HG03469 (cell line): ENCODE measurements around the gene LTA.

ENCODE experiments used
- ATAC-seq: cut with Tn5 transposase; IDR thresholded peaks from one replicate; pipeline ENCODE4 v1.9.1; 2021; ENCODE audit warnings: mild to moderate bottlenecking, moderate library complexity, moderate number of reproducible peaks; ENCODE audit not compliant: unreplicated experiment

LTA gene, protein sequence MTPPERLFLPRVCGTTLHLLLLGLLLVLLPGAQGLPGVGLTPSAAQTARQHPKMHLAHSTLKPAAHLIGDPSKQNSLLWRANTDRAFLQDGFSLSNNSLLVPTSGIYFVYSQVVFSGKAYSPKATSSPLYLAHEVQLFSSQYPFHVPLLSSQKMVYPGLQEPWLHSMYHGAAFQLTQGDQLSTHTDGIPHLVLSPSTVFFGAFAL

GRCh38 chr6:31572041-31572911 is at the start of gene LTA:
Gene LTA (plus strand): TSS chr6:31572289. CDS start chr6:31572743, 454 bp downstream.
- no peak for ATAC-seq

DNA sequence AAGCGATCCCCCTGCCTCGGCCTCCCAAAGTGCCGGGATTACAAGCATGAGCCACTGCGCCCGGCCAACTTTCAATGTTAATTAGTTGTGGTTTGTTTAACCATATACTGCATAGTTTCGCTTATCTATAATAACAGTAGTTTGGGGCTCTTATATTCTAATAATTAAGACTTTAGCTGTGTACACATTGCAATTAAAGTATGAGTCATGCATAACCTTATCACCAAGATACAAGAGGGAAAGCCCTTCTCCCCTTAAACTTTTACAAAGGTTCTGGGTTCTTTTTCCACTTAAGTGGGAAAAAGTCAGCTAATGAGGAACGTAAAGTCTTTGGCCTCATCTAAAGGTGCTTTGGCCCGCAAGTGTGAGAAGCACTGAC is 46.5 kb upstream of the LTA start:
- no peak for ATAC-seq

- ATAC-seq = no peak
Measured at GRCh38 chr6:31525932-31526591, 46.0 kb upstream of the LTA start.

DNA sequence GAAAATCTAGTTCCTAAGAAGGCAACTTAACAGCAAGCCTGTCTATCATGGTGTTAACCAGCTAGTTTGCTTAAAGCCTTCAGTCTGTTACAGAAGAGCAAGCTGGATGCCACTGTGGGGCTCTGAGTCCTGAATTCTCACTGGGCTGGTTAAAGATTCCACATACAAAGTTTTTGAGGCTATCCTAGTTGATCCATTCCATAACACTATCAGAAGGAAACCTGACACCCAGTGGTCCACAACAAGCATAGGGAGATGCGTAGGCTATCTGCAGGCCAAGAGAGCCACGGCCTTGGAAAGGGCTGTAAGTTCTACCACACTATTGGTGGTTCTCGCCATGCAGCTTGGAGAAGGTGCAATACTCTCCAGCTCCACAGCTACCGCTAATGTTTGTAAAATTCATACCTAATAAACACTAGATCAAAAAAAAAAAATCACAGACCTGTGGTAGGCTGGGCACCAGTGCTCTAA is 43.7 kb upstream of the LTA start:
- no peak for ATAC-seq

DNA sequence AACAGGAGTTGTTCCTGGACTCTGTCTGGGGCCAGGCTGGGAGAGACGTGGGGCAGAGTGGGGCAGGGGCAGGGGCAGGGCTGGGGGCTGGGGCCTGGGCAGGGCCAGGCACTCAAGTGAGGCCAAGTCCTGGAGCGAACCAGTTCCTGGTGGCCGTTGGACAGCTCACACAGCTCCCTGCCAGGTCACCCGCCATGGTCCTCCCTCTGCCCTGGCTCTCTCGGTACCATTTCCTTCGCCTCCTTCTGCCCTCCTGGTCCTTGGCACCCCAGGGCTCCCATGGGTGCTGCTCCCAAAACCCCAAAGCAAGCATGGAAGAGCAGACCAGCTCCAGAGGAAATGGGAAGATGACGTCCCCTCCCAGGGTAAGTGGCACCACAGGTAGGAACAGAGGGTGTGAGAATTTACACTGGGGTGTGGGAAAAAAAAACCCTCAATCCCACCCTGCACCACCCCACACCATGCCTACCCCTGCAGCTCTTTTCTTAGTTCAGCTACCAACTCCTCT is 43.2 kb upstream of the LTA start, which contains the start of gene MCCD1:
Gene MCCD1 (plus strand): TSS at position 142 of the 508 bp plus-strand sequence. CDS start 53 bp downstream, at position 195.
- no peak for ATAC-seq

GRCh38 chr6:31529329-31530150 is 42.5 kb upstream of the LTA start:
- no peak for ATAC-seq

GRCh38 chr6:31530659-31531058 is 41.4 kb upstream of the LTA start:
- no peak for ATAC-seq

- no peak for ATAC-seq
Measured at GRCh38 chr6:31531162-31531561, 40.9 kb upstream of the LTA start.

- no peak for ATAC-seq
Measured at GRCh38 chr6:31531771-31532643, 40.1 kb upstream of the LTA start.

GRCh38 chr6:31532644-31533454 is 39.2 kb upstream of the LTA start:
- ATAC-seq = no peak

- no peak for ATAC-seq
Measured at GRCh38 chr6:31533455-31533841, 38.6 kb upstream of the LTA start.

- ATAC-seq = no peak
Measured at GRCh38 chr6:31534011-31534410, 38.1 kb upstream of the LTA start.

DNA sequence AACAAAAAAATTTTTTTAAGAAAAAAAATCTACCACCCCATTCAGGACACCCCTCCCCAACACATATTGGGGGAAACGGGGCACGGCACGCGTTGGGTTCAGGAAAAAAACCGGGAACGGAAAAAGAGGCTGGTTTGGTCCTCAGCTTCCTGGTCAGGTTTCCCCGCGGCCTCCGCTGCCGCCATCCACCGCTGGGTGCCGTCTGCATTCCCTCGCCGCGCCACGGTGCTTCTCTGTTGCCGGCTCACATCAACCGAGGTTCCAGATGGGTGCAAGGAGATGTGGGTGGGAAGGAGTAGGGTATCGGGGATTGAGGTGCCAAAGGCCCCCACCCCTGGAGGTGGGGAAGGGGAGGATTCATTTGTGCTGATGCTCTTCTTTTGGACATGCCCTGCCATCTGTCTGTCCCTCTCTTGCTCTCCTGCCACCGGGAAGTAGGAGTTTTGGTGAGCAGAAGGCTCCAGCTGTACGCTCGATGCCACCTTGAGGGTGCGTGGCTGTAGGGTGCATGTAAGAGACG is 37.5 kb upstream of the LTA start:
- no peak for ATAC-seq

DNA sequence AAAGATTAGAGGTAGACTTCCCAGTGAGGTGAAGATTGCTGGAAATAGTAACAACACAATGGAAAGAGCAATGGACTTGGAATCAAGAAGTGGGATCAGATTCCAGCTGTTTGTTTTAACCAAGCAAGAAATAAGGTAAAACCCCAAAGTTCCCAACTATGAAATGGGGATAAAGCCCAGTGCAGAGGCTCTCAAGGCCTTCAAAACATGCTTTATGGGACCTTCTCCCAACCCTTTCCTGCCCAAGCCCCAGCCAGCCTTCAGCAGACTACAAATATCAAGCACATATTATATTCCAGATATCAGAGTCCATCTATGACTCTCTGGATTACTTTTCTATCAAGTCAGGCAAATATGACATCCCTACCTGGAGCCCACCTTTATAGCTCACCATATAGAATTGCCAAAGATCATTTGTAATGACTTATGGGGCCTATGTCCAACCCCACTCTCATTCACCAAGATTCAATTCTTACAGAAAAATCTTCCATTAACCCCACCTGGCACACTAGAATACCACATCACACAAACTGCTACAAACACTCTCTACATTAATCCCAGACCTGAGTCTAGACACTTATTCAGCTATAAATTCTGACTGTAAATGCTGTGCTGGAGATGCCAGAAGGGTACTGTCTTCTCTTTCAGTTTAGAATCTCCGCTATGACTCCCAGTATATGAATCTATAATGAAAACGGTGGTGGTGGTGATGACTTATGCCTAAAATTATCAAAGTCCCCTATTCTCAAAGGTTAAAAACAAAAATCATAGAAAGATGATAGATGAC is 36.4 kb upstream of the LTA start:
- no peak for ATAC-seq

GRCh38 chr6:31538805-31539400 is 33.2 kb upstream of the LTA start:
- no peak for ATAC-seq

GRCh38 chr6:31540640-31541039 is 31.4 kb upstream of the LTA start:
- no peak for ATAC-seq

DNA sequence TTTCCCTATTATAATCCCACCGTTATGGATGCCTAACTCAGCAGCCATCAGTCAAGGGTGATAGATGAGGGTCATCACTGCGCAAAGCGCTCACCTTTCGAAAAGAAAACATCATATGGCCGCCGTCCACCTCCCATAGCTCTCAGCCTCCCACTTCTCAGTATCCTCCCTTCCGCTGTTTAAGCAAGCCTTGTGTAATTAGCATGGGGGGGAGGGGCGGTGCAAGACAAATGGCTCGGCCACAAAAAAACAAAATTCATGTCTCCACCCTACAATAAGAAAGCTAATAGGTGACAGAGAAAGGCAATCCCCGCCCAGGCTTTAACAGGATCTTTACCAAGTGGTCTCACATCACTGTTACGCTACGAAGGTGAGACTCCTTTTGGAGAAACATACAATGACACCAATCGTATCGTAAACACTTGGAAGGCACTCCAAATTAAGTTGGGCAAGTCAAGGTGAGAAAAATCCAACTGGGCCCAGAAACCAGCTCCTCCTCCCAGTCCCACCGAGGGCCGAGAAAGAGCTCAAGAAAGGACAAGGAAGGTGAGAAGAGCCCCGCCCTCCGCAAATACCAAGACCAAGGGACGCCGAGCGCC is 30.9 kb upstream of the LTA start:
- no peak for ATAC-seq
